HG02884 (cell line): ENCODE measurements around the gene SPSB3.
"Not testable (repeated sequence)": the region's sequence is repeated elsewhere in the genome, so short reads cannot be mapped to it uniquely, and the experiment has no call there.

Experiments
- ATAC-seq: cut with Tn5 transposase; IDR thresholded peaks from one replicate; pipeline ENCODE4 v1.9.1; 2021; ENCODE audit warnings: mild to moderate bottlenecking, moderate library complexity; ENCODE audit not compliant: unreplicated experiment

SPSB3 gene

DNA sequence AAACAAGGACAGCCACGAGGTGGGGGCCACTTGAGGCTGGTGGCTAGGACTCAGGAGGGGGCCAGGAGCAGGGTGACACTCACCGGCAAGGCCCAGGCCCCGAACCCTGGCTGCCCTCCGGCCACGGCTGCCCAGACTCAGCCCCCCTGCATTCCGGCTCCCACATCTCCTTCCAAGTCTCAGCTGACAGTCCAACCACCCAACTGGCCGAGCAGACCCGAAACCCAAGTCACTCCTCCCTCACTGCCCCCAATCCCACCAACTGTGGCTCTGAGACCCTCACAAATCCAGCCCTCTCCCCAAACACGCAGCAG, 34.9 kb upstream of the SPSB3 start:
- no peak for ATAC-seq

DNA sequence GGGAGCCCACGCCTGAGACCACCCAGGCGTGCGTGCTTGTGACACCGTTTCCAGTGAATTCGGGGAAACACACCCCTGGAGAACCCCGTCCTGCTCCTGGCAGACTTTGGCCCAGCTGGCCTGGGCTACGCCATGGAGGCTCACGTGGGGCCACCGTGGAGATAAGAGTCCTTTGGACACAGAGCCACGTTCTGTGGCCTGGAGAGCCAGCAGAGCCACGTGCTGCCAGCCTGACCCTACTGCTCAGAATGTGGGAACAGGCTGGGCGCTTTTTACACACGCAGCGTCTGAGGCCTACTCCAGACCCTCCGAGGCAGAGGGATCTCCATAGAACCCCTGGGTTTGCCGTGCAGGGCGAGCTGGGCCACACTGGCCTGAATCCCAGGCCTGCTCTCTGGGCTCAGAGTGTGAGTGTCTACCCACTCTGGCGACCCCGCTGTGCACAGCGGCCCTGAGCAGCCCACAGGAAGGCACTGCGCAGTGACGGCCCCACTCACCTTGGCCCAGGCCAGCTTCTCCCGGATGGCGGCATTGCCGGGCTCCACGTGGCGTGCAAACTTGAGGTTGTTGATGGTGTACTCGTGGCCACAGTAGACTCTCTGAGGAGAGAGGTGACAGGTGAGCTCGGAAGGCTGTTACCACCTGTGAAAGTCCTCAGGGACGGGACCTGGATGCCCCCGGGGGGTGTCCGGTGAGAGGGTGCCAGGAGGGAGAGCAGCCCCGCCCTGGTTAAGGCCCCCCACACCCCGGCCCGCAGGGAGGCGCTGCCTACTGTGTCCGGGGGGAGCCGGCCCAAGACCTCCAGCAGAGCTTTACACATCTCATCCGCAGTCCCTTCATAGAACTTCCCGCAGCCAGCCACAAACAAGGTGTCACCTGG, 34.3 kb upstream of the SPSB3 start:
- ATAC-seq, result no peak

DNA sequence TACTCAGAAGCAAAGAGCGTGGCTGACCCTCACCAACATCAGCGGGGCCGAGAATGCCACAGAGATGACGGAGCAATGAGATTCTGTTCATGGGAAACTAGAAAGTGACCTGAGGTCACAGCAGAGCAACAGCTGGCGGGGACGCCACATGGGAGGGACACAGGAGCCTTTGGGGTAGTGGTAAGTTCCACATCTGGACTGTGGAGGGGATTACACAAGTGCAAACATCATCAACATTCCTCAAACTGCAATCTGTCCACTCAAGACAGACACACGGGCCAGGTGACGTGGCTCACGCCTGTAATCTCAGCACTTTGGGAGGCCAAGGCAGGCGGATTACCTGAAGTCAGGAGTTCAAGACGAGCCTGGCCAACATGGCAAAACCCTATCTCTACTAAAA, 33.1 kb upstream of the SPSB3 start:
- no peak for ATAC-seq

- ATAC-seq, result no peak
These were observed 30.4 kb upstream of the SPSB3 start for GRCh38 chr16:1812732-1813163.

DNA sequence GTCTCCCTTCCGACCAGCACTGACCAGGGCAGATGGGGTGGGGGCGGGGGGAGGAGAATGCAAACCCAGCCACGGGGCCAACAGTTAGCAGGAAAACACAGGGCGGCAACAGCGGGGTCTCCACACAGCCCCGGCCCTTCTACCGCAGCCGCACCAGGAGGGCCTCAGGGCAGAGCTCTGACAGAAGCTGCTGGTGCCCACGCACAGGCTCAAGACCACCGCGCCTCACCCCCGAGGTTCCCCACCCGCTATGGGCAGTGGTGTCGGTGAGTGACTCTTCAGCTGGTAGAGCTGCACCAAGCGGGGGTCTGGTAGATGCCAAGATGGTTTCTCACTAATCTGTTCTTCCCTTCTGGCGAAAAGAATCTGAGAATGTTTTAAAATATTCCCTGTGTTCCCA, 28.2 kb upstream of the SPSB3 start:
- ATAC-seq, result no peak

- ATAC-seq, result no peak
These were observed 27.7 kb upstream of the SPSB3 start for GRCh38 chr16:1810106-1810505.

DNA sequence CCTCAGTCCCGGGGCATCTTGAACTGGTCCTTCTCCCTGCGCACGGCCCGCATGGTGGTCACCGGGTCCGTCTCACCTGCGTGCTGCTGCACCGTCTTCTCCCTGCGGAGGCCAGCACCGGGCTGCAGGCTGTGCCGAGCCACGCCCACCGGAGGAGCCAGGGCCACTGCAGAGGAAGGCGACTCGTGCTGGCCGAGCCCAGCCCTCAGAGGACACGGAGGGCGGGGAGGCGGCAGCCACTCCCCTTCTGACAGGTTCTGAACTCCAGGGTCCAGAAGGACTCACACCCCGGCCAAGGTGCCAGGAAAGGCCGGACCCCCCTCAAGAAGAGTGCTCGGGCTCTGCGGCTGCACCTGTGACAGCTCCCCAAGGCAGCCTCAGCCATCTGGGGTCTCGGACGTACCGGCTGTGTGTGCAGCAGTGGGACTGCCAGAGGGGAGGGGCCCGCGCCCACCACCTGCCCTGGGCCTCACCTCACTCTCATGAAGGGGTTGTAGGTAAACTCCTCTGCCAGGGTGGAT, 27.0 kb upstream of the SPSB3 start:
- no peak for ATAC-seq

DNA sequence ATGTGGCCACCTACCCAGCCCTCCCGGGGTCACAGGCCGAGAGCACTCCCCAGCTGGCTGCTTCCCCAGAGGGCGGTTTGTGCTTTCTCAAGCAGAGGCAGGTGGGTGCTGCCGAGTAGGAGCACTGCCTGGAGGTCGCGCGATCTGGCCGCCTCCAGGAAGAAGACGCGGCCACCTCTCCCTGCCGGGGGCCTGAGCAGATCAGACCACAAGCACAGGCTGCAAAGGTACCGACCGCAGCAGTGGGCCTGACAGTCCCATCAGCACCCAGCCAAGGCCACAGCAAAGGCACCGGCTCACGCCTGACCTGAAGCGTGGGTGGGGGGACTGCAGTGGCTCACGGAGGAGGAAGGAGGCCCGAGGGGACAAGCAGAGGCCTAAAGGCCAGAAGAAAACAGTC, 26.3 kb upstream of the SPSB3 start:
- ATAC-seq, result no peak

GRCh38 chr16:1807626-1808025, 25.3 kb upstream of the SPSB3 start:
- no peak for ATAC-seq

DNA sequence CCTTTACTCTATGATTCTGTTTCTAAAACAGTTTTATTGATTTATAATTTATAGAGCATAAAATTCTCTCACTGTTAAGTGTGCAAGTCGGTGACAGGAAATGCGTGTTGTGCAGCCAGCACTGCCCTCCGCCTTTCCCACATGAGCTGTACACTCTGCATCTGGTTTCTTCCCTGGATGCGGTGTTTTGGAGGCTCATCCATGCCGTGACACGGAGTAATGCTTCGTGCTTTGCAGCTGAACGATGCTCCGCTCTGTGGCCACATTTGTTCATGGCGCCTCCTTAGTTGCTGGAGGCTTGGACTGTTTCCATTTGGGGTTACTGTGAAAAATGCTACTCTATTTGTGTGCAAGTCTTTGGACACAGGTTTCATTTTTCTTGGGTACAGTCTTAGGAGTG, 18.3 kb upstream of the SPSB3 start:
- no peak for ATAC-seq

DNA sequence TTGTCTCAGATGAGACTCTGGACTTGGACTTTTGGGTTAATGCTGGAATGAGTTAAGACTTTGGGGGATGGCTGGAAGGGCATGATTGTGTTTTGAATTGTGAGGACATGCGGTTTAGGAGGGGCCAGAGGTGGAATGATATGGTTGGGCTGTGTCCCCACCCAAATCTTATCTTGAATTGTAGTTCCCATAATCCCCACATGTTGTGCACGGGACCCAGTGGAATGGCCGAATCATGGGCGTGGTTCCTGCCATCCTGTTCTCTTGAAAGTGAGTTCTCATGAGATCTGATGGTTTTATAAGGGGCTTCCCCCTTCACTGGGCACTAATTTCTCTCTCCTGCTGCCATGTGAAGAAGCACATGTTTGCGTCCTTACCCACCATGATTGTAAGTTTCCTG, 16.9 kb upstream of the SPSB3 start:
- ATAC-seq, result not testable (repeated sequence)

DNA sequence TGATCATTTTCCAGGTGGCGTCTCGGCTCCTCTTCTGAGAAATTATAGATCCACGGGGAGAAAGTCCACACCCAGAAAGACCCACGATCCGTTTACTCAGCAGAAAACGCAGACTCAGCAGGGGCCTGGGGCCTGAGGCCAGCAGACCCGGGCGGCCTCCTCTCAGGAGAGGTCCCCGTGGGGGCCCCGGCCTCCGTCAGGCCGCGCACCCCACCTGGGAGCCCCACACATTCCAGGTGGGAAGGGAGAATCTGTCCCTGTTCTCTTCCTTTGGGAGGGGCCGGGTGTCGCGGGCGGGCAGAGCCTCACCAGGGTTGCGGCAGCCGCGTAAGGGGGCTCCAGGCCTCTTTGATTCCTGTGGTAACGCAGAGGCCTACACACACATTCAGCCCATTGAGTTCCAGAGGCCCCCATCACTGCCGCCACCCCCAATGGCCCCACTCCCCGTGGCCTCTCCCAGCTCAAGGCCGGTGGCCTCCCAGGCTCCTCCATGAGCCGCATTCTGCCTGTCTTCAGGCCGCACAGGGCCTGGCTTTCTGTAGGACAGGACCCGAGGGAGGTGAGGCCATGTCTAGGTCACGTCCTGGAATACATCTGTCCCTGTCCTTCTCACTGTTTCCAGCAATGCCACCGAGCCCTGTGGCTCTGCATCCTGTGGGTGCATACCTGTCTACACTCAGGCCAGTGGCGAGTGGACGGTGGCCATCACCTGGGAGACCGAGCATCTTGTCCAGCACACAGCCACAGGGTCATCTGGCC, 12.7 kb upstream of the SPSB3 start:
- ATAC-seq, result no peak

DNA sequence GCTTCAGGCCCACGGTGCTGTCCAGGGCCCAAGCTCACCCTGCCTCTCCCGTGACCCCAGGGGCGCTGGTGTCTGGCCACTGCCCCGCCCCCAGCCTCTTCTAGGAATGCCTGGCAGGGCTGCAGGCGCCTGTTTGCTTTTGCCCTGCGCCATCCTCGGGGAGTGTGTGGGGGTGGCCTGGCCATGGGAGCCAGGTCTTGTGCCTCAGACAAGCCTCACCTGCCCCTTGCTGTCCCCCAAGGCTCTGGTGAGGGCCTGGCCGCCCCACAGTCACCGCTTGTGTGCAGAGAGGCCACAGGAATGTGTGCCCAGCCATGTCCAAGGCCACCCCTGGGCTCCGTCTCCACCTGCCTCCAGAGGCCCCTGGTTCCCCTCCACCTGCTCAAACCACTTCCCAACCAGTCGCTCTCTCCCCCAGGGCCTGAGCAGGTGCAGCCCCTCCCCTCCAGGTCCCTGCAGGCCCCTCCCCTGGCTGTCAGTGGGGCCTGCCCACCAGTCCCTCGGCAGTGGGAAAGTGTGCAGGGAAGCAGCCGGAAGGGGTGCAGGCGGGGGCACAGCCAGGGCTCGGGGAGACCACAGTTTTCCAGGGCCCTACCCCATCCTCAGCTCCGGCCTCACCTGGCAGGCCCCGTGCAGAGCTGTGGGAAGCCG, 12.0 kb upstream of the SPSB3 start:
- no peak for ATAC-seq

DNA sequence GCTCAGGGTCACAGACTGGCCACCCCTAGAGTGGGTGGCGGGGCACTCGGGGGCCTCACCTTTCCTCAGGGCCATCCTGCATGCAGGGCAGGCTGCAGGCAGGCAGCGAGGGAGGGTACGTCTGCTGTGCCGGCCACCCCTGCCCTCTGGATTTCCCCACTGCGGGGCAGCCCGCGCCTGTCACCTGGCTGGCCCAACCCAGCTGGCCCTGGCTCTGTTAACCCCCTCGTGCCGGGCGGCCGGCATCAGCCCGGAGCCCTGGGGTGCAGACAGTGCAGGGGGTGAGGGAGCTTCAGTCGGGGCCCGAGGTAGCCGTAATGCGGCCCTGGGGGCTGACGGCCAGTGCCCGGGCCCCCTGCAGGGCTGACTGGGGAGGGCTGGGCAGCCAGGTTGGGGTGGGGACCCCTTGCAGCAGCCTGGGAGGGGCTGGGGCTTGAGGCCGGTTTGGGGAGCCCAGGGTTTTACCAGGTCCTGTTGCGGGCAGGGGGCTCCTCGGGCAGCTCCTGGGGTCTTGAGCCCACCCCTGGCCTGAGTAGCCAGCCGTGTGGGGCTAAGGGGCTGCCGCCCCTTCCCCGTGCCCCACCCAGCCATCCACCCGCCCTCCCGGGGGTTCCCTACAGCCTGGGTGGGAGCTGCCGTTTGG, 11.3 kb upstream of the SPSB3 start, which contains the start of gene IGFALS:
Gene IGFALS, minus strand, starts transcription at position 128 of the 643 bp plus-strand sequence. Its CDS starts 53 bp downstream, at position 75.
- no peak for ATAC-seq

DNA sequence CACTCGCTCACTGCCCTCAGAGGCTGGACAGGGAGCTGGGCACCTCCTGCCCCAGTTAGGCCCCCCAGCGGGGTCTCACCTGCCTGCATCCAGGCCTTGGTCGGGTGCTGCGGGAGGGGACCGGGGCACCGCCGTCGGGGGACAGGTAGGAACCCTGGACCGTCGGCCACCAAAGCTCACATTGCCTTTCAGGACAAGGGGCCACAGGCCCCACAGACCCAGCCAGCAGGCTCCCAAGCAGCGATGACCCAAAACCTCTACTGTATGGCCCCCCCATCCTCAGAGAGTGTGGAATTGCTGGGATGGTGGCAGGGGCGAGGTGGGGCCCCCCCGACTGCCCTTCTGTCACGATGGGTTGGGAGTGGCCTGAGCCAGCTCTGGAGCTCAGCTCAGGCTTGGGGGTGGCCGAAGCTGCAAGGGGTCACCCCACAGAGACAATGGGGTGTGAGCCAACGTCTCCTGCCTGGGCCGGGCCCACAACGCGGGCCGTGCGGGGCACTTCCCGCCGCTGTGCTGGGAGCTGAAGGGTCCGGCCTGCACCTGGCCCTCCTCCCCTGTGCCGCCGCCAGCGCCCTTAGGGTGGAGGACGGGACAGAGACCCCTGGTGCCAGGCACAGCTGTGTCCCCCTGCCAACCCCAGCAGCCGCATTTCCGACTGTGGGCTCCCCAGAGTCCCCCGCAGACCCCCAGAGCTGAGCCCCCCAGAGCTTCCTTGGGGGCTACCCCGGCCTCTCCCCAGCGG, 10.6 kb upstream of the SPSB3 start:
- ATAC-seq, result no peak

DNA sequence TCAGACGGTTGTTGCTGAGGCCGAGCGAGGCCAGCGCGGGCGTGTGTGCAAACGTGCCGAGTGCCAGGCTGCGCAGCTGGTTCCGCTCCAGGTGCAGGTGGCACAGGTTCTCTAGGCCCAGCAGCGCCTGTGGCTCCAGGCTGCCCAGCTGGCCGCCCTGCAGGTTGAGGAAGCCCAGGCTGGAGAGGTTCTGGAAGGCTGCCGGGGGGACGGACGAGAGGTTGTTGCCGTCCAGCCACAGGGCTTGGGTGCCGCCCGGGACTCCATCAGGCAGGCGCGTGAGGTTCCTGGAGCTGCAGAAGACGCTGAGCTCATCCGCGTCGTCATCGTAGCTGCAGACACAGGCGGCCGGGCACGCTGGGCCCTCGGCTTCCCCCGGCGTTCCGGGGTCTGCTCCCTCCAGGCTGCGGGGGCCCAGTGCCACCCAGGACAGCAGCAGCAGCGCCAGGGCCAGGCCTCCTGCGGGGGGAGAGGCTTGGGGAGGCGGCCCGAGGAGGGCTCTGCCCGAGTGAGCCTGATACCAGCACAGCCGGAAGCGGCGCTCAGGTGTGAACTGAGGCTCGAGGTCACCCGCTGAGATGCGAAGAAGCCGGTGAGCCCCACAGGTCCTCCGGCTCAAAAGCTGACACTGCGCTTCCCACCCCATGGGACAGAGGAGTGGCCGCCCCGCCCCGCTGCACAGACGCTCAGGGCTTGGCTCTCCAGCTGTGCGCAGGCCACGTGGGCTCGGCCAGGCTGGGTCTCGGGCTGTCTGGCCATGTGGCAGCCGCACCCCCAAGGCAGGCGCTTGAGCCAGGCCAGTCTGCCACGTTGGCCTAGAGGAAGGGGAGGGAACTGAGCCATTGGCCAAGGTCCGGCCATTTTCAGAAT, 9.8 kb upstream of the SPSB3 start:
- no peak for ATAC-seq

GRCh38 chr16:1791256-1791942, 9.0 kb upstream of the SPSB3 start:
- no peak for ATAC-seq

DNA sequence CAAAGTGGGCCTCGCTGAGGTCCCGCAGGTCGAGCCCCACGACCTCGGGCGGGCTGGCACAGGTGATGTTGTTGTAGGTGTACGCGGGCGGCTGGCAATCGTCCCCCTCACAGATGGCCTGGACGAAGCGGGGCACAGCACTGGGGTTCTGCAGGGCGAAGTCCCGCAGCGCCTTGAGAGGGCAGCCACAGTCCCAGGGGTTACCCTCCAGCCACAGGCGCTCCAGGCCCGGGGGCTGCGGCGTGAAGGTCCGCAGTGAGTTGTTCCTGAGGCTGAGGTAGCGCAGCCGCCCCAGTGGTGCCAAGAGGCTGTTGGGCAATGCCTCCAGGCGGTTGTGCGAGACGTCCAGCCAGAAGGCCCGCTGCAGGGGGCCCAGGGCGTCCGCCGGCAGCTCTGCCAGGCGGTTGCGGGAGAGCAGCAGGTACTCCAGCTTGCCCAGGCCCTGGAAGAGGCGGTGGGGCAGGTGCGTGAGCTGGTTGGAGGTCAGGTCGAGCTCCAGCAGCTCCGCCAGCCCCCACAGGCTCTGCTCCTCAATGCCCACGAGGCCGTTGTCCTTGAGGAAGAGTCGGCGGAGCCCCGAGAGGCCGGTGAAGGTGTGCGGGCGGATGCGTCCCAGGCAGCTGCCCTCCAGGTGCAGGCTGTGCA, 8.4 kb upstream of the SPSB3 start:
- no peak for ATAC-seq
